Fibroblast of pulmonary artery (primary cell): Measurements from ENCODE around the gene GPR55.

ENCODE experiments used
- DNase-seq: peaks from one replicate; pipeline ENCODE4 v3.0.0-alpha.2; 2010; ENCODE audit warnings: low read depth
- H3K4me3 ChIP-seq: replicated peaks from 2 replicates; pipeline ENCODE4 v1.5.1; 2011; ENCODE audit warnings: low read depth, mild to moderate bottlenecking, control low read depth, low read length, moderate library complexity
- TF ChIP-seq, protein P1 (sequence below): IDR thresholded peaks from 2 replicates; pipeline ENCODE4 v1.5.1; 2011; ENCODE audit warnings: mild to moderate bottlenecking, control low read depth, low read length, inconsistent platforms; ENCODE audit errors: missing control alignments

The GPR55 gene

DNA sequence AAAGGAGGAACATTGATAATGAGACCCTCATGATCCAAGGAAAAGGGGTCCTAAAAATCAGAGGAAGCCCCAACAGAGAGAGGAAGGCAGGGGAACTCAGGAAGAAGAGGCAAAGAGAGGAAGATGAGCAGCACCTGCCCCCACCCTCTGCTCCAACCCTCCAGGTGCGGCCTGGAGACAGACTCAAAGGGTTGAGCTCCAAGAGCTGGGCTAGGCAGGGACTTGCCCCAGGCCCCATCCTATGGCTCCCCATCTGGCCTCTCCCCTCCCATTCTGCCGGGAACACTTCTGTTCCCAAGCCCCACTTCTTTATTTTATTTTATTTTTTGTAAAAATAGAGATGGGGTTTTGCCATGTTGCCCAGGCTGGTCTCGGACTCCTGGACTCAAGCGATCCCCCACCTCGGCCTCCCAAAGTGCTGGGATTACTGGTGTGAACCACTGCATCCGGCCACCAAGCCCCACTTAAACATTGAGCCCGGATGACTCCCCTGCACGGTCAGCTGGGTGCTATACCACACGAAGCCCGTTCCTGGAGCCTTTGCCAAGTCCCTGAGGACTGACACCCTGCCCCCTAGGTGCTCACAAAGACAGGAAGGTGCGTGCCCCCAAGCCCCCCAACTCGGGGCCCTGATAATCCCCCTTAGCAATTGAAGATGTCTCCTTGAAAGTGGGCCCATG lies 3.8 kb upstream of the GPR55 start:
- TF ChIP-seq, protein P1, sequence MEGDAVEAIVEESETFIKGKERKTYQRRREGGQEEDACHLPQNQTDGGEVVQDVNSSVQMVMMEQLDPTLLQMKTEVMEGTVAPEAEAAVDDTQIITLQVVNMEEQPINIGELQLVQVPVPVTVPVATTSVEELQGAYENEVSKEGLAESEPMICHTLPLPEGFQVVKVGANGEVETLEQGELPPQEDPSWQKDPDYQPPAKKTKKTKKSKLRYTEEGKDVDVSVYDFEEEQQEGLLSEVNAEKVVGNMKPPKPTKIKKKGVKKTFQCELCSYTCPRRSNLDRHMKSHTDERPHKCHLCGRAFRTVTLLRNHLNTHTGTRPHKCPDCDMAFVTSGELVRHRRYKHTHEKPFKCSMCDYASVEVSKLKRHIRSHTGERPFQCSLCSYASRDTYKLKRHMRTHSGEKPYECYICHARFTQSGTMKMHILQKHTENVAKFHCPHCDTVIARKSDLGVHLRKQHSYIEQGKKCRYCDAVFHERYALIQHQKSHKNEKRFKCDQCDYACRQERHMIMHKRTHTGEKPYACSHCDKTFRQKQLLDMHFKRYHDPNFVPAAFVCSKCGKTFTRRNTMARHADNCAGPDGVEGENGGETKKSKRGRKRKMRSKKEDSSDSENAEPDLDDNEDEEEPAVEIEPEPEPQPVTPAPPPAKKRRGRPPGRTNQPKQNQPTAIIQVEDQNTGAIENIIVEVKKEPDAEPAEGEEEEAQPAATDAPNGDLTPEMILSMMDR = no peak
- H3K4me3 ChIP-seq = no peak overlapping the region
- no peak for DNase-seq

DNA sequence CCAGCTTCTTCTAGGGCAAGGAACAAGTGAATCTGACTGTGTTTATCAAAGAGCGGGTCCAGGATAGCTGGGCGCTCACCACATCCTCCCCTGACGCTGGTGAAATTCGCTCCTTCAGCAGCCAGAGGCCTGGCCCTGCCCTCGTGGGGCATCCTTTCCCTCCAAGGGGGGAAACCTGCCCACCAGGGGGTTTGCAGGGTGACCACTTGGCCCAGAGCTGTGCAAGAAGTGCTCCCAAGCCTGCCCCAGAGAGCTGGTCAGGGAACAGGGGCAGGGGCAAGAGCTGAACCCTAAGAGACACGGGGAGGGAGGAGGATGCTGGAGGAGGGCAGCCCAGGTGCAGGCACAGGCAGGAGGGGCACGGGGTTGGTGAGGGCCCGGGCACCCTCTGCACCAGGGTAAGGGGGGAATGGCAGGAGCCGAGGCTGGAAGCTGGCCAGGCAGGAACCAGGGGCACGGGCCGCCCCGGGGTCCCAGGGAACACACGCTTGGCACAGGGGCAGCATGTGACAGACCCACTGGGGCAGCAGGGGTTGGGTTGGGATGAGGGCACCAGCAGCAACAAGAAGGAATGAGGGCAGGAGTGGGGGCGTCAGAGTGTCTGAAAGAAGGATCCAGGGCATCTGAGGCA lies 2.8 kb upstream of the GPR55 start:
- TF ChIP-seq, protein P1 = no peak
- DNase-seq = no peak
- no peak overlapping the region for H3K4me3 ChIP-seq

DNA sequence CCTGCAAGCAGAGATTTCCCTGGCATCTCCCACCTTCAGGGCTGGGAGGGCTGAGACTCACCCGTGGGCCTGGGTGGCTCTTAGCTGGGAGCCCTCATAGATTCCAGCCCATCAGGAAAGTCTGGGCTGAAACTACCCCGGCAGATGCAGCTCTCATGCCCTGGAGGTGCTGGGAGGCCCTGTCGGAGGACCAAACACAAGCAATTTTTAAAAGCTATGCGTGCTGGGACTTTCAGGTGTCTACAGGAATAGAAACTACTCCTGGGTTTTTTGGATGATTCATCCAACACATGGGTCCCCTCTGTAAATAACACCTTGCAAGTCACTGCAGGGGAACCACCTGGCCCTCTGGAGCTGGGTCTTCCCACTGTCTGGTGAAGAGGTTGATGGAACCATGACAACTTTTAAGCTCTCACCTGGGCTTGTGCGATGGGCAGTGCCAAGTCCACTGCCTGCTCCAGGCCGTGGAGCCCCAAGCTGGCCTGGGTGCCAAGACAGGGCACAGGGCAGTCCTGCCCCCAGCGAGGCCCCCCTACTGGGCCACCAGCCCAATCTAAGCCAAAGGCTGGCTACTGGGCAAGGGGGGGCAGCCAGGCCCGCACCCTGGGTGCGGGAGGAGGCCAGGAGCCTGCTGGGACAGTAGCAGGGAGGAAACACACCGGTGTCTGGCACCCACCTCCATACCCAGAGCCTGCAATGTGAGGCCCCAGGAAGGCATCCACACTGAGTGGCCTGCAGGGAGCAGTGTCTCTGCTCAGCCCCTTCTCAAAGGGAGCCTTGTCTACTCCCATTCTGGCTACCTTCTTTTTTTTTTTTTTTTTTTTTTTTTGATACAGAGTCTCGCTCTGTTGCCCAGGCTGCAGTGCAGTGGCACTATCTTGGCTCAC lies 1.1 kb upstream of the GPR55 start:
- DNase-seq = no peak
- H3K4me3 ChIP-seq = no peak overlapping the region
- TF ChIP-seq, protein P1 = peak; percentile 5

DNA sequence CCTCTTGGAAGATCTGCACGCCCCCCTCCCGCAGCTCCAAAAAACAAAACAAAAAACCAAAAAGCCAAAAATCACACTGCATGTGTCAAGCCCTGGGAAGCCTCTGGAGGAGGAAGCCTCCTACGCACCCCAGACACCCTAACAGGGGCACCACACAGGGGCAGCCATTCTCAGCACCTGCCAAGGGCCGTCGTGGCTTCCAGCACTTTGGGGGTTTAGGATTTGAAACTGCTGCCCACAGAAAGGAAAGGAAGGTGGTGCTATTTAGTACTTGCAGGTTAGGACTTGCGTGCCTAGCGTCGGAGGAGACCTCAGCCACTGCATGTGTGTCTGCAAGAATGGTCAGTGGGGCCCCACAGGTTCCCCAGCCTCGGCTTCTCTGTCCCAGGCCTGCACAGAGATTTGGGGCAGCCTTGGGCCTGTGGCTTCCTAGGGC lies 419 bp upstream of the GPR55 start:
- TF ChIP-seq, protein P1 = no peak
- no peak for DNase-seq
- no peak overlapping the region for H3K4me3 ChIP-seq

DNA sequence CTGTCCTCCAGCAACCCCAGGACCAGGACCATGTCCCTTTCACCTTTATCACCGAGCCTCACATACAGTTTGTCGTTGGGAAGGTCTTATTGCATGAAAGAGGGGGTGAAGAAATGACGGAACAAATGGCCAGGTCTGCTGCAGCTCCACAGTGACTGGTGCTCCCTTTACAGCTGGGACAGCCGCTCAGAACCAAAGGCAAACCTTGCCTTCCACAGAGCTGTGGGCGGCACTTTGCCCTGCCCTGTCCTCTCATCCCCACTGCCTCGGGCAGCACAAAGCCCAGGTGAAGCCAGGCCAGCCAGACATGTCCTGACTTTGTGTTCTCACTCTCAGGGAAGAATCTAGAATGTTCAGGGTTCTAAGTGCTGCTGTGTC lies 961 bp downstream of the GPR55 start:
- DNase-seq = no peak
- H3K4me3 ChIP-seq = no peak overlapping the region
- TF ChIP-seq, protein P1 = no peak

DNA sequence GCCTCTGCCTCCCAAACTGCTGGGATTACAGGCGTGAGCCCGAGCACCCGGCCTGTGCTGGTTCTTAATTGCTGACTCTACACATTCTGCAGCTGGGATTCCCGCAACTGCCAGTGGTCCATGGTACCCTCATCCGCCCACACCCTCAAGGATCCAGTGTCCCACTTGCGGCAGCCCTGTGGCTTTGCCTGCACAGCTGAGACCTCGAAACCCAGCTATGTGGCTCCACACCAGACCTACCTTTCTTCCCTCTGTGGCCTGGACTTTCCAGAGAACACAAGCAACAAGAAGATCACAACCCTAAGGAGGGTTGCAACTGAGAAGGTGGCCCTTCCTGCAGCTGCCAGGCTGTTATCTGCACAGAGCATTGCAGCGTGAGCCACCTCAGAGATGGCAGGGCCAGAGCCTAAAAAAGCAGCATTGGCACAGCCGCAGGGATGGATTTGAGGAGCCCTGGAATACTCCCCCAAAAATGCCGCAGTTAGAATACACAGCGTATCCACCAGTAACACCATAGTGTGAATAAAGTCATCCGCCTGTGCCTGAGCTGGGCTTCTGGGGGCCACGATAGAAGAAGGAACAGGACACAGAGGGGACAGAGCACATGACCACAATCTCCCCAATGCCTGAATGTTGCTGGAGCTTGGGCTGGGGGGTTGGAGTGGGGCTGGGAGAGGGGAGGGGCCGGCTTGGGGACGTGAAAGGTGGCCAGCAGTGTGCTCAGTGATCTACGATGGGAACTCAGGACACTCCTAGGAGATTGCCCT lies 1.9 kb downstream of the GPR55 start:
- H3K4me3 ChIP-seq = no peak overlapping the region
- TF ChIP-seq, protein P1 = no peak
- no peak for DNase-seq
